HepG2 (cell line): Measurements from ENCODE around the gene RBM12. TPM values are rescaled to one million over a fixed set of nuclear protein-coding genes. Genes with fewer than 3 reads are reported as not detected.
A peak's percentile ranks its signal among the peaks of the same experiment; 100 is the strongest.

Experiments
- ATAC-seq: fragments of 200-7000 bp; cut with Tn5 transposase; 3 replicates; pipeline ENCODE4 v1.9.1; 2020; ENCODE audit warnings: mild to moderate bottlenecking, moderate library complexity
- BruUV-seq: library from RNA; stranded (reverse); fragments of 400-500 nt; replicated peaks from 2 replicates; lab custom pipeline; 2021; lab: Mats Ljungman, UMichigan
- CTCF ChIA-PET: fragments of 300-600 bp; formaldehyde crosslinking; extraction: SDS; loops from one replicate; lab custom pipeline; 2021; ENCODE audit warnings: low total read pairs, inconsistent platforms, low intra/inter-chr PET ratio; lab: Yijun Ruan, JAX
- POLR2A ChIA-PET: fragments of 350-600 bp; sonication (Branson Sonifier 250); formaldehyde crosslinking; loops from one replicate; lab custom pipeline; 2020; ENCODE audit warnings: antibody characterized with exemption, inconsistent platforms; lab: Yijun Ruan, JAX
- DNase-seq: peaks from one replicate; pipeline ENCODE4 v3.0.0-alpha.2; 2015; ENCODE audit warnings: low spot score
- FAIRE-seq: peaks from 3 replicates; lab custom pipeline; 2011; peaks lifted over from hg19 to GRCh38; lab: Jason Lieb, UNC
- H2AFZ ChIP-seq: one replicate; pipeline ENCODE4 v1.6.1; 2011; ENCODE audit warnings: low read length, inconsistent platforms
- H3K27ac ChIP-seq: fragments of 300-600 bp; 3 replicates; pipeline ENCODE4 v1.8.0; 2011; ENCODE audit warnings: mixed run types, mild to moderate bottlenecking, mixed read lengths, low read length, inconsistent platforms; ENCODE audit not compliant: insufficient read depth; ENCODE audit errors: extremely low read length
- H3K27me3 ChIP-seq, 2 experiments: fragments of 200-600 bp in 1 of 2; 2 replicates in 1 of 2; 3 replicates in 1 of 2; pipeline versions ENCODE4 v1.6.0 to v1.8.0; 2011; ENCODE audit warnings: low read length in 2 of 2, mild to moderate bottlenecking in 2 of 2, moderate library complexity in 2 of 2, inconsistent platforms in 1 of 2; ENCODE audit not compliant: insufficient read depth in 2 of 2, control insufficient read depth in 1 of 2
- H3K36me3 ChIP-seq, 2 experiments: fragments of 200-600 bp in 1 of 2; replicated peaks in 1 of 2; 2 replicates in 1 of 2; 3 replicates in 1 of 2; pipeline versions ENCODE4 v1.5.1 to v1.8.0; 2011; ENCODE audit warnings: low read length in 2 of 2, inconsistent platforms in 1 of 2; ENCODE audit not compliant: insufficient read depth in 2 of 2, control insufficient read depth in 1 of 2
- H3K4me1 ChIP-seq: 2 replicates; pipeline ENCODE4 v1.5.1; 2012; ENCODE audit warnings: low read length, inconsistent platforms; ENCODE audit not compliant: insufficient read depth
- H3K4me2 ChIP-seq: 2 replicates; pipeline ENCODE4 v1.6.0; 2011; ENCODE audit warnings: low read depth, low read length, inconsistent platforms
- H3K4me3 ChIP-seq, 3 experiments: fragments of 200-600 bp in 1 of 3; sonication (generic), shearing (Covaris generic) in 1 of 3; replicated peaks in 1 of 3; 2 replicates each; pipeline ENCODE4 v1.5.1; 2011 to 2016; ENCODE audit warnings: low read length in 3 of 3, inconsistent platforms in 2 of 3, low read depth in 2 of 3, mild to moderate bottlenecking in 2 of 3, control low read depth in 1 of 3, mixed read lengths in 1 of 3; ENCODE audit not compliant: insufficient read depth in 1 of 3
- H3K79me2 ChIP-seq: one replicate; pipeline ENCODE4 v1.6.1; 2011; ENCODE audit warnings: low read length, inconsistent platforms; ENCODE audit not compliant: insufficient read depth
- H3K9ac ChIP-seq: 2 replicates; pipeline ENCODE4 v1.6.0; 2011; ENCODE audit warnings: mild to moderate bottlenecking, low read depth, low read length, inconsistent platforms; ENCODE audit not compliant: insufficient read depth
- H3K9me3 ChIP-seq: 2 replicates; pipeline ENCODE4 v1.5.1; 2012; ENCODE audit warnings: mild to moderate bottlenecking, low read length
- H4K20me1 ChIP-seq: 2 replicates; pipeline ENCODE4 v1.6.0; 2011; ENCODE audit warnings: inconsistent platforms, mild to moderate bottlenecking, low read length, moderate library complexity; ENCODE audit not compliant: insufficient read depth
- HMGA1 ChIP-seq: sonication (generic); formaldehyde crosslinking; conservative IDR thresholded peaks from 2 replicates; pipeline ENCODE4 v1.4.0; 2020; ENCODE audit warnings: missing genetic modification reagents
- HOXA3 ChIP-seq: sonication (generic); formaldehyde crosslinking; IDR thresholded peaks from 2 replicates; pipeline ENCODE4 v1.5.0; 2020; ENCODE audit warnings: missing genetic modification reagents
- JUND ChIP-seq: sonication (generic); formaldehyde crosslinking; IDR thresholded peaks from 2 replicates; pipeline ENCODE4 v1.8.0; 2022; ENCODE audit warnings: mild to moderate bottlenecking, missing genetic modification reagents
- MTA3 ChIP-seq: sonication (generic); formaldehyde crosslinking; IDR thresholded peaks from 2 replicates; pipeline ENCODE4 v1.4.0; 2020; ENCODE audit warnings: missing genetic modification reagents
- MYPOP ChIP-seq: sonication (generic); formaldehyde crosslinking; IDR thresholded peaks from 2 replicates; pipeline ENCODE4 v1.8.1; 2023; ENCODE audit warnings: mild to moderate bottlenecking, moderate library complexity, missing genetic modification reagents
- NR2F1 ChIP-seq, 2 experiments: fragments of 450-650 bp in 1 of 2; formaldehyde crosslinking in 1 of 2; IDR thresholded peaks; 2 replicates each; pipeline versions ENCODE4 v1.5.0 to v1.6.1; 2016 to 2020; ENCODE audit warnings: mild to moderate bottlenecking in 1 of 2, missing compliant biosample characterization in 1 of 2, missing genetic modification reagents in 1 of 2, moderate library complexity in 1 of 2
- PHF5A ChIP-seq: IDR thresholded peaks from one replicate; pipeline ENCODE4 v1.6.1; 2018; ENCODE audit warnings: low read depth, missing genetic modification reagents; ENCODE audit not compliant: unreplicated experiment
- POLR2G ChIP-seq: fragments of 200-400 bp; formaldehyde crosslinking; IDR thresholded peaks from 2 replicates; pipeline ENCODE4 v1.6.1; 2018; ENCODE audit warnings: mild to moderate bottlenecking, low read depth, low read length, moderate library complexity
- PPARG ChIP-seq: conservative IDR thresholded peaks from 2 replicates; pipeline ENCODE4 v1.6.1; 2016; ENCODE audit warnings: missing biosample characterization, missing genetic modification reagents
- RNF219 ChIP-seq: sonication (generic); formaldehyde crosslinking; IDR thresholded peaks from 2 replicates; pipeline ENCODE4 v1.5.0; 2020; ENCODE audit warnings: mild to moderate bottlenecking, missing genetic modification reagents
- SOX13 ChIP-seq, 3 experiments: fragments of 450-650 bp in 1 of 3; sonication (generic) in 1 of 3; formaldehyde crosslinking in 1 of 3; IDR thresholded peaks in 2 of 3; conservative IDR thresholded peaks in 1 of 3; 2 replicates each; pipeline versions ENCODE4 v1.5.0 to v1.6.1; 2016 to 2020; ENCODE audit warnings: antibody characterized with exemption in 1 of 3, mild to moderate bottlenecking in 1 of 3, missing compliant biosample characterization in 1 of 3, missing genetic modification reagents in 1 of 3, moderate library complexity in 1 of 3
- STAT5B ChIP-seq: sonication (generic); formaldehyde crosslinking; IDR thresholded peaks from 2 replicates; pipeline ENCODE4 v1.4.0; 2020; ENCODE audit warnings: missing genetic modification reagents
- ZGPAT ChIP-seq: IDR thresholded peaks from 2 replicates; pipeline ENCODE4 v1.6.1; 2016; ENCODE audit warnings: mild to moderate bottlenecking
- ZNF224 ChIP-seq: sonication (generic); formaldehyde crosslinking; IDR thresholded peaks from 2 replicates; pipeline ENCODE4 v1.5.0; 2020; ENCODE audit warnings: mild to moderate bottlenecking, missing genetic modification reagents
- ZNF281 ChIP-seq: sonication (generic); formaldehyde crosslinking; IDR thresholded peaks from 2 replicates; pipeline ENCODE4 v1.4.0; 2020; ENCODE audit warnings: missing genetic modification reagents, borderline replicate concordance
- WGBS: methylation state at CpG from one replicate; pipeline ENCODE4 v1.1.6; 2017; ENCODE audit warnings: low lambda C conversion rate; 5-methylcytosine and 5-hydroxymethylcytosine counted together
- in situ Hi-C: cut with HindIII; loops from 2 replicates; pipeline ENCODE4 v1.10.0; 2017; ENCODE audit warnings: low pct_unique_long_range_greater_than_20kb; ENCODE audit not compliant: extremely low pct_ligation_motif_present
- intact Hi-C: fragments of 100-400 bp; cut with micrococcal nuclease; formaldehyde crosslinking; loops from one replicate; pipeline ENCODE4 v1.10.0; 2022; ENCODE audit not compliant: unreplicated experiment
- polyA plus RNA-seq, 8 experiments: library from polyadenylated mRNA; depleted of rRNA in 3 of 8; stranded (reverse) in 7 of 8; unstranded in 1 of 8; fragments of >200 nt; fragmentation: Illumina TruSeq in 4 of 8; extraction: Trizol in 4 of 8; gene quantifications; 2 replicates each; pipeline versions ENCODE4 v1.2.1 to v1.2.3, GENCODE V29; 2011 to 2016; ENCODE audit warnings: low read depth in 4 of 8, missing spikeins in 1 of 8, mixed read lengths in 1 of 8; ENCODE audit not compliant: insufficient read depth in 1 of 8
- total RNA-seq, 5 experiments: library from RNA; depleted of rRNA; stranded (reverse); fragments of >200 nt; fragmentation: Illumina TruSeq; extraction: Trizol; gene quantifications; 2 replicates each; pipeline ENCODE4 v1.2.3, GENCODE V29; 2016; ENCODE audit warnings: low read depth in 1 of 5

Gene RBM12
- total and polyA plus RNA-seq, 2 of the 13 experiments (the other 11 are each of a cell fraction or from before 2014, with no cell fraction given) = 97.9 to 104 TPM

- in situ Hi-C loops = no loop called here
- H3K4me2 ChIP-seq = no peak overlapping the region
- 96% methylated on average over 5 of the region's 5 CpGs for WGBS
- TF ChIP-seq SOX13 (IDR thresholded peaks at IDR 0.05) = no peak
- TF ChIP-seq SOX13 (CRISPR knock-in tag; conservative IDR thresholded peaks at IDR 0.05 in 1 of 2, IDR thresholded peaks at IDR 0.05 in 1 of 2) = peak in 1 of 2 experiments; percentile 89; a peak in 1 of 4 replicates
- 0 out of 4 replicates have a peak, but pooled peaks of 1 of the 2 experiments have one; percentile 17 for TF ChIP-seq NR2F1 (CRISPR knock-in tag; IDR thresholded peaks at IDR 0.05)
- TF ChIP-seq HMGA1 = no peak
- no peak for TF ChIP-seq MYPOP
- peak; percentile 60; the same call in 1 of the 2 replicates for TF ChIP-seq POLR2G
- no peak for TF ChIP-seq PHF5A (CRISPR knock-in tag)
- TF ChIP-seq JUND (CRISPR knock-in tag) = no peak
- TF ChIP-seq RNF219 (CRISPR knock-in tag) = 0 out of 2 replicates have a peak, but pooled peaks have one; percentile 12
- no peak for TF ChIP-seq ZNF281
- TF ChIP-seq MTA3 (CRISPR knock-in tag) = no peak
- TF ChIP-seq ZNF224 (CRISPR knock-in tag) = no peak
- no peak for TF ChIP-seq PPARG
- no peak for TF ChIP-seq HOXA3 (CRISPR knock-in tag)
- TF ChIP-seq STAT5B (CRISPR knock-in tag) = no peak
- TF ChIP-seq ZGPAT (CRISPR knock-in tag) = no peak
These were observed 40.0 kb upstream of the RBM12 start for GRCh38 chr20:35704514-35705261.

More at GRCh38 chr20:35704514-35705261, 40.0 kb upstream of the RBM12 start:
- no peaks in the 10 kb centered on the region for H3K9me3 ChIP-seq
- H3K4me3 ChIP-seq = no peak overlapping the region
- CTCF ChIA-PET = no interaction called here
- H3K27me3 ChIP-seq = no peaks in the 10 kb centered on the region; a peak in 1 of 5 replicates
- no peak for FAIRE-seq
- H3K36me3 ChIP-seq = peaks cover 27 to 70% of the 10 kb centered on the region in 2 experiments
- DNase-seq = no peak
- no peak overlapping the region for H3K9ac ChIP-seq
- peaks cover 72% of the 10 kb centered on the region for H4K20me1 ChIP-seq
- H2AFZ ChIP-seq = no peak overlapping the region
- H3K4me1 ChIP-seq = peaks cover 15% of the 10 kb centered on the region
- ATAC-seq = no peak
- peaks cover 36% of the 10 kb centered on the region for H3K79me2 ChIP-seq
- intact Hi-C loops = no loop called here
- no TSS peak for BruUV-seq
- POLR2A ChIA-PET = interaction anchor here (1.2 to 23.6 kb wide), 7 partner anchors 8 to 88 kb away, joined by 3 to 319 read pairs (median 21); partner anchors contain the start of genes RBM39 and SPAG4
- no peak overlapping the region for H3K27ac ChIP-seq
